RWPE1 (cell line): Measurements from ENCODE around the gene TENT5C.

Experiments used
- CTCF ChIA-PET: fragments of 350-600 bp; sonication (Branson Sonifier 250); formaldehyde crosslinking; extraction: SDS; loops from one replicate; lab custom pipeline; 2021; lab: Yijun Ruan, JAX
- POLR2A ChIA-PET: fragments of 400-600 bp; formaldehyde crosslinking; extraction: SDS; loops from one replicate; lab custom pipeline; 2020; ENCODE audit warnings: antibody characterized with exemption; ENCODE audit not compliant: low non-redundant PET; lab: Yijun Ruan, JAX
- DNase-seq: peaks from one replicate; pipeline ENCODE4 v3.0.0; 2012; ENCODE audit warnings: low spot score
- H3K27ac ChIP-seq: fragments of 450-650 bp; 2 replicates; pipeline ENCODE4 v1.5.1; 2017
- TF ChIP-seq, protein P1 (sequence below): fragments of 450-650 bp; conservative IDR thresholded peaks from 2 replicates; pipeline ENCODE4 v1.5.1; 2017; ENCODE audit warnings: low read depth, mild to moderate bottlenecking

Gene TENT5C

DNA sequence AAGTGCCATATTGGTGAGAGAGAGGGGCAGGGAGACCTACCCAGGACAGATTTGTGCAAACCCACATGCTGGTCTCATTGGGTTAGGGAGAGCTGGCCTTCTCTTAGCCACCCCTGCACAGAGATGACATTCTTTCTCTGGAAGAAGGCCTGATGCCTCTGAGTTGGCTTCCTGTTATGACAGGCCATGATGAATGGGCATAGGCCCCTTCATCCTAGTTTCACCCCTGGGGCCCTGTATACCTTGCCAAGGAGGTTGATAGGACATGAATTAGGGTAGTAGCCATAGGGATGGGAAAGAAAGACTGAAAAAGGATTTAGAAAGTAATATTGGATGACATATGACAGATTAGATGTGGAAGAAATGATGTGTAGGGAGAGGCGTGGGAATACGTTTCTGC lies 46.6 kb downstream of the TENT5C start:
- DNase-seq, result no peak
- TF ChIP-seq, protein P1, sequence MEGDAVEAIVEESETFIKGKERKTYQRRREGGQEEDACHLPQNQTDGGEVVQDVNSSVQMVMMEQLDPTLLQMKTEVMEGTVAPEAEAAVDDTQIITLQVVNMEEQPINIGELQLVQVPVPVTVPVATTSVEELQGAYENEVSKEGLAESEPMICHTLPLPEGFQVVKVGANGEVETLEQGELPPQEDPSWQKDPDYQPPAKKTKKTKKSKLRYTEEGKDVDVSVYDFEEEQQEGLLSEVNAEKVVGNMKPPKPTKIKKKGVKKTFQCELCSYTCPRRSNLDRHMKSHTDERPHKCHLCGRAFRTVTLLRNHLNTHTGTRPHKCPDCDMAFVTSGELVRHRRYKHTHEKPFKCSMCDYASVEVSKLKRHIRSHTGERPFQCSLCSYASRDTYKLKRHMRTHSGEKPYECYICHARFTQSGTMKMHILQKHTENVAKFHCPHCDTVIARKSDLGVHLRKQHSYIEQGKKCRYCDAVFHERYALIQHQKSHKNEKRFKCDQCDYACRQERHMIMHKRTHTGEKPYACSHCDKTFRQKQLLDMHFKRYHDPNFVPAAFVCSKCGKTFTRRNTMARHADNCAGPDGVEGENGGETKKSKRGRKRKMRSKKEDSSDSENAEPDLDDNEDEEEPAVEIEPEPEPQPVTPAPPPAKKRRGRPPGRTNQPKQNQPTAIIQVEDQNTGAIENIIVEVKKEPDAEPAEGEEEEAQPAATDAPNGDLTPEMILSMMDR, result no peak
- POLR2A ChIA-PET, result no interaction called here
- H3K27ac ChIP-seq, result no peak overlapping the region
- CTCF ChIA-PET, result no interaction called here

DNA sequence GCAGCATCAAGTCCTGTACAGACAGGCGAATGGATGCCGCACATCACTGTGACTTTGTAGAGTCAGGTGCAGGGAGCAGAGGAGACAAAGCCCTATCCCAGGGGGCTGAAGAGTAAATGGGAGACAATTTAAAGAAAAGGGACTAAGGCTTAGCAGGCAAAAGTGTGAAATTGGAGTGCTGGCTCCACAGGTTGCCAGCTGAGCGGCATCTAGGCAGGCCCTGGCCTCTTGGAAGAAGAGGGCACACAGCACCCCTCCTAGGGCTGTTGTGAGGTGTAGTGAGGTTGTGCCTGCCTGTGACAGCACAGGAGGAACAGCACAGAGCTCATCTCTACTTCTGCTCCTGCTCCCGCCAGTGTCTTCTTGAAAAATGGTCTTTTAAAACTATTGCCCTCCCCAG lies 47.3 kb downstream of the TENT5C start:
- DNase-seq, result no peak
- CTCF ChIA-PET, result no interaction called here

DNA sequence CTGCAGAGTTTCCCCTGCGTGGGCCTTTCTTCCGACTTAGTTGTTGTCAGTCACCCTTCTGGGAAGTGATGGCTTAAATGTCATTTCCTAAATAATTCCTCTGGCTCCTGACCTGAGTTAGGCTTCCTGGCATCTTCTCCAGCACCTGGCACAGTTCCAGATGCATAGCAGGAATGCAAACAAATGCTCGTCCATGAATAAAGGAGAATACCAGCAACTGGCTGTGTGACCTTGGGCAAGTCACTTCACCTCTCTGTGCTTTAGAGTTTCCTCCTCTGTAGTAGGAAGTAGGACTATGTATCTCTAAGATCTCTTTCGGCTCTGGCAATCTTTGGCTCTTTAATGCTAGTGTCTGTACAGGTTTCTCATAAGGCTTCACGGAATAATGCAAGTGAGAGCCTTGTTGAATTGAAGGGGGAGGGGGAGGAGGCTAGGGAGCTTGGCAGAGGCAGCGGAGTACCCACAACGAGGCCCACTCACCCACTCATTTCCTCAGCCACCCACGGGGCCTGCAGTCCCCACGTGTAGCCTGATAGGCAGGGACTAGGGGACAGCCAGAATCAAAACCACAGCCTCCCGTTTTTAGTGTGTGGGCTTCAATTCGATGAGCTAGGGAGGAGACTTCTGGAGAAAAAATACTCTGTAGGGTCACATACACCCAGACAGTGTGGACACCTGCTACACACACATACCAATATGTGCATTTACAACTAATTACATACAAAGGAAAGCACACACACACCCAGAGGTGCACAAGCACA lies 48.1 kb downstream of the TENT5C start:
- TF ChIP-seq, protein P1, result no peak
- POLR2A ChIA-PET, result no interaction called here
- H3K27ac ChIP-seq, result no peak overlapping the region
- no peak for DNase-seq
- CTCF ChIA-PET, result no interaction called here

More for the DNA sequence above, 47.3 kb downstream of the TENT5C start:
- POLR2A ChIA-PET, result no interaction called here
- H3K27ac ChIP-seq, result no peak overlapping the region
- TF ChIP-seq, protein P1, result no peak

DNA sequence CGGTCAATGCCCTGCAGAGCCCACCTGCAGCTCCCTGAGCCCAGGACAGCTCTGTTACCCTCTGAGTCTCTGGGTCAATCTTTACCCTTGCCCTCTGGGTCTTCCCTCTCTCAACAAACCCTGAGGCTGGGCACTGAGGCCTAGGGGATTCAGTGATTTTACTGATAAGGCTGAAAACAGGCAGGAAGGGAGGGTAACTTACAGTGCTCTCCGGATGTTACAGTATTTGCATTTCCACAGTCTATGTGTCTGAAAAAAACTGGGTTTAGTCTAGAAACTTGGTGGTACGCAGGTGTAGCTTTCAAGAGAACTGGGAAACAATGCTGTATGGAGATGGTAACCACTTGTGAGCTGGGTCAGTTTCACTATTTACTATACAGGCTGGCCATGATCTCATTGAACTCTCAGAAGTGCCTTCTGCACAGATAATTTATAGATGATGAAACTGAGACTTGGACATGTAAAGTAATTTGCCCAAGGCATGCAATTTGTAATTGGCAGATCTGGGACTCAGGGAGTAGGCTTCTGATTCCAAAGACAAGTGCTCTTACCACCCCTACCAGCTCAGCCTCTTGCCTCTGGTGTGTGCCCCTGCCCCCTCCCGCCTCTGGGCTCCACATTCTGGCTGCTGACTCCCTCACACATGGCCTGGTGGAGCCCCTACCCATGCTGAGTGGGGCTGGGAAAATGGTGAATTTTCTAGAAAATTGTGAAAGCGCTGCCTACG lies 48.8 kb downstream of the TENT5C start:
- TF ChIP-seq, protein P1, result no peak
- ChIA-PET CTCF (interaction anchor here (0.6 kb wide), 1 partner anchor 56 kb away, joined by 8 read pairs; no protein-coding TSS in a partner anchor), POLR2A (no interaction called here)
- H3K27ac ChIP-seq, result peak overlapping the region; percentile 61
- DNase-seq, result no peak

DNA sequence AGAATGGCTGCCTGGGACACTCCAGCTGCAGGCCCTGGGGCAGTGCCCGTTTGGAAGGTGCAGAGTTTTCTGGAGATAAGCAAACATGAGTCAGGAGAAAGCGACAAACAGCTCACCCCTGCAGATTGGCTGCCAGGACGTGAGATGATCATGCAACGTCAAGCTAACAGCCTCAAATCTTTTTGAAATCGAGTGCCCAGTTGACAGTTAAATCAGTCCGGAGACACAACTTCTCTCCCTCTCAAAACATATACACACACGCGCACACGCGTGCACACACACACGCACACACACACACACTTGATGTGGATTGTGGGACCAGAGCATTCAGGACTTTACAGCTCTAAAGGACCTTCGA lies 49.4 kb downstream of the TENT5C start:
- CTCF ChIA-PET, result interaction anchor here (0.6 kb wide), 1 partner anchor 142 kb away, joined by 4 read pairs; no protein-coding TSS in a partner anchor
- peak overlapping the region; percentile 61 for H3K27ac ChIP-seq
- TF ChIP-seq, protein P1, result no peak
- peak; percentile 25 for DNase-seq
- POLR2A ChIA-PET, result no interaction called here

DNA sequence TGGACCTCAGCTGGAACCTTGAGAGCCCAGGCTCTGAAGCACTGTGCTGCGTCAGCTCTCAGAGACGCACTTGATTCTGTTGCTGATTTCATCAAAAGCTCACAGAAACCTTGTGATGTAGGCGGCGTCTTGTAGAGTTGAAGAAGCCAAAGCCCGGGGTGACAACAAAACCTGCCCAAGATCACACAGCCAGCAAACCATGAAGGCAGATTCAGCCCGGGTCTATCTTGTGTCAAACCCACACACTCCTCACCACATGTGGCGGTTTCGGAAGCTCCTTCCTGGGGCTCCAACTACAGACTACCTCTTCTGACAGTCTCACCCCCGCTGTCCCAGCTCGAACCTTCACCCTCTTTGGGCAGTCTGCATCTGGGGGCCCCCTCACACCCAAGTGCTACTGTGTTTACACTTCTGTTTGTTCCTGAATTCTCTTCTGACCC lies 50.4 kb downstream of the TENT5C start:
- ChIA-PET POLR2A (no interaction called here), CTCF (interaction anchor here (0.6 kb wide), 1 partner anchor 88 kb away, joined by 4 read pairs; no protein-coding TSS in a partner anchor)
- H3K27ac ChIP-seq, result no peak overlapping the region
- TF ChIP-seq, protein P1, result no peak
- DNase-seq, result no peak
